Calu3 (cell line): ENCODE data around the gene ATP5F1E. TPM values are rescaled to one million over a fixed set of nuclear protein-coding genes. Genes with fewer than 3 reads are reported as not detected.

Experiments used
- Bru-seq: library from RNA; stranded (reverse); fragments of 400-500 nt; gene quantifications from one replicate; lab custom pipeline; 2021; lab: Mats Ljungman, UMichigan
- BruChase-seq, 2 experiments: library from RNA; stranded (reverse); fragments of 400-500 nt; gene quantifications; one replicate each; lab custom pipeline; 2021; lab: Mats Ljungman, UMichigan
- BruUV-seq: library from RNA; stranded (reverse); fragments of 400-500 nt; replicated peaks from 2 replicates; lab custom pipeline; 2021; lab: Mats Ljungman, UMichigan
- CTCF ChIA-PET: fragments of 300-600 bp; sonication (Branson Sonifier 250); formaldehyde crosslinking; loops from one replicate; lab custom pipeline; 2022; ENCODE audit warnings: antibody characterized with exemption; lab: Charles Lee
- DNase-seq: peaks from one replicate; pipeline ENCODE4 v3.0.0; 2022
- H3K27ac Mint-ChIP-seq: one replicate; pipeline ENCODE4 v1.8.0; 2022; ENCODE audit warnings: mixed read lengths; ENCODE audit not compliant: unreplicated experiment
- H3K27me3 Mint-ChIP-seq: one replicate; pipeline ENCODE4 v1.8.0; 2022; ENCODE audit warnings: mixed read lengths; ENCODE audit not compliant: unreplicated experiment
- H3K36me3 Mint-ChIP-seq: one replicate; pipeline ENCODE4 v1.8.0; 2022; ENCODE audit warnings: mild to moderate bottlenecking, moderate library complexity, mixed read lengths; ENCODE audit not compliant: insufficient read depth, unreplicated experiment
- H3K4me1 Mint-ChIP-seq: one replicate; pipeline ENCODE4 v1.8.0; 2022; ENCODE audit warnings: mild to moderate bottlenecking, low read depth, mixed read lengths; ENCODE audit not compliant: unreplicated experiment
- H3K4me3 Mint-ChIP-seq: one replicate; pipeline ENCODE4 v1.8.0; 2022; ENCODE audit warnings: mild to moderate bottlenecking, low read depth, moderate library complexity, mixed read lengths; ENCODE audit not compliant: unreplicated experiment
- H3K9me3 Mint-ChIP-seq: one replicate; pipeline ENCODE4 v1.8.0; 2022; ENCODE audit warnings: low read depth, mixed read lengths; ENCODE audit not compliant: unreplicated experiment
- intact Hi-C: fragments of 100-400 bp; cut with micrococcal nuclease; formaldehyde crosslinking; loops from one replicate; pipeline ENCODE4 v1.10.0; 2022; ENCODE audit not compliant: unreplicated experiment
- long read RNA-seq: library from polyadenylated mRNA; stranded (forward); transcript quantifications from one replicate; pipeline ENCODE4 v2.0.0, GENCODE V29; 2022
- total RNA-seq: library from RNA; stranded (reverse); gene quantifications from 2 replicates; pipeline ENCODE4 v1.2.3, GENCODE V29; 2022
- TF ChIP-seq, protein P1 (sequence below): fragments of 200-600 bp; IDR thresholded peaks from one replicate; pipeline ENCODE4 v1.8.0; 2022; ENCODE audit warnings: antibody characterized with exemption; ENCODE audit not compliant: unreplicated experiment

ATP5F1E gene
- total RNA-seq, result 108 and 116 TPM in 2 replicates
- percentile 94 among the genes with signal in this experiment for Bru-seq, nascent RNA
- percentile 76 among the genes with signal in this experiment for BruChase-seq, experiment 1, labeled RNA remaining after a 6-hour chase
- percentile 70 among the genes with signal in this experiment for BruChase-seq, experiment 2, labeled RNA remaining after a 2-hour chase
- long read RNA-seq, transcript ATP5F1E-201 (3 exons, 3,665 nt), result major isoform, 1,624 of 1,658 reads
- long read RNA-seq, partial matches to known transcripts, result 4 of 1,658 reads
- long read RNA-seq, other reads (novel, unspliced or antisense), result 29 of 1,658 reads

DNA sequence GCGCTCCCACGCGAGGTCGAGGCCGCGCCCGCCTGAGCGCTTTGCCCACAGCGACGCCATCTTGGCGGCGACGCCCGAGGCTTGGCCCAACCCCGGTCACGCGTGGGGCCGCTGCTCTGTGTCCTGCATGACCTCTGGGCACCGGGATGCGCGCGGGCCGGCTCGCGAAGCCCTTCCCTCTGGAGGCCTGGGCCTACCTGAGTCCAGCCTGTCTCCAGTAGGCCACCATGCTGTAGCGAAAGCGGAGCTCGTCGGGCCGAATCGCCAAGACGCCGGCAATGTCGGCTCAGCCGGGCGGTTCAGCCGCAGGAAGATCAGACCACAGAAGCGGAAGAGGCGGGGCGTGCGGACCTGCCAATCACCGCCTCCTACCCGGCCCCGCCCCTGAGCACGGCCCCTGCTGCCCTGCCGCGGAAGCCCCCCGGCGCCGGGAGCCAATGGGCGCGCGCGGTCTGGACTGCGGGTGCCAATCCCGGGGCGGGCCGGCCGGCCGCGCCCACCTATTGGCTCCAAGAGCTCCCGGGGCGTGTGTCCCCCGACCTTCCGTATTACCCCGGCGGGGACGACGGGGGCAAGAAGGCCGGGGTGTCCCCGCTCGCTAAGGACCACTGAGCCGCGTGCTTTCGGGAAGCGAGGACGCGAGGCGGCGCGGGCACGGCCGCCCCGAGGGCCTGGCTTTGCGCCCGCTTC, at the start of gene ATP5F1E:
ATP5F1E (minus strand) TSS at position 313 of the 690 bp plus-strand sequence; CDS start at position 229, 84 bp downstream.
- Mint-ChIP-seq H3K4me3 (peak within 1 kb of the TSS; percentile 95), H3K36me3 (peaks cover 91% of the 10 kb centered on the region), H3K27me3 (no peaks in the 10 kb centered on the region), H3K27ac (peak within 1 kb of the TSS; percentile 91), H3K9me3 (no peaks in the 10 kb centered on the region), H3K4me1 (peaks cover 50% of the 10 kb centered on the region)
- no TSS peak for BruUV-seq
- CTCF ChIA-PET, result interaction anchor here (0.6 to 2.5 kb wide), 8 partner anchors 10 to 168 kb away, joined by 3 to 11 read pairs (median 3); no protein-coding TSS in a partner anchor
- TF ChIP-seq, protein P1, sequence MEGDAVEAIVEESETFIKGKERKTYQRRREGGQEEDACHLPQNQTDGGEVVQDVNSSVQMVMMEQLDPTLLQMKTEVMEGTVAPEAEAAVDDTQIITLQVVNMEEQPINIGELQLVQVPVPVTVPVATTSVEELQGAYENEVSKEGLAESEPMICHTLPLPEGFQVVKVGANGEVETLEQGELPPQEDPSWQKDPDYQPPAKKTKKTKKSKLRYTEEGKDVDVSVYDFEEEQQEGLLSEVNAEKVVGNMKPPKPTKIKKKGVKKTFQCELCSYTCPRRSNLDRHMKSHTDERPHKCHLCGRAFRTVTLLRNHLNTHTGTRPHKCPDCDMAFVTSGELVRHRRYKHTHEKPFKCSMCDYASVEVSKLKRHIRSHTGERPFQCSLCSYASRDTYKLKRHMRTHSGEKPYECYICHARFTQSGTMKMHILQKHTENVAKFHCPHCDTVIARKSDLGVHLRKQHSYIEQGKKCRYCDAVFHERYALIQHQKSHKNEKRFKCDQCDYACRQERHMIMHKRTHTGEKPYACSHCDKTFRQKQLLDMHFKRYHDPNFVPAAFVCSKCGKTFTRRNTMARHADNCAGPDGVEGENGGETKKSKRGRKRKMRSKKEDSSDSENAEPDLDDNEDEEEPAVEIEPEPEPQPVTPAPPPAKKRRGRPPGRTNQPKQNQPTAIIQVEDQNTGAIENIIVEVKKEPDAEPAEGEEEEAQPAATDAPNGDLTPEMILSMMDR, result no peak
- DNase-seq, result peak; percentile 100
- intact Hi-C loops, result loop anchor here (5.0 kb wide), 2 partner anchors 50 to 160 kb away; partner anchors contain the start of gene NELFCD

DNA sequence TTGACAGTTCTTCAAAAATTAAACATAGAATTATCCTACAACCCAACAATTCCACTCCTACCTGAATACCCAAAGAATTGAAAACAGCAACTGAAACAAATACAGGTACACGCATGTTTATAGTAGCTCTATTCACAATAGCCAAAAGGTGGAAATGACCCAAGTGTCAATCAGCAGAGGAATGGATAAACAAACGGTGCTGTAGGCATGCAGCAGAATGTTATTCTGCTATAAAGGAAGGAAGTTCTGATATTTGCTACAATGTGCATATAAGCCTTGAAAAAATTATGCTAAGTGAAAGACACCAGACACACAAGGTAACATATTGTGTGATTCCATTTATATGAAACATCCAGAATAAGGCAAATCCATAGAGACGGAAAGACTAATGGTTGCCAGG, 48.9 kb upstream of the ATP5F1E start:
- TF ChIP-seq, protein P1, result no peak
- H3K36me3 Mint-ChIP-seq, result no peaks in the 10 kb centered on the region
- no peak overlapping the region for H3K4me3 Mint-ChIP-seq
- no TSS peak for BruUV-seq
- H3K4me1 Mint-ChIP-seq, result no peaks in the 10 kb centered on the region
- CTCF ChIA-PET, result no interaction called here
- peaks cover 93% of the 10 kb centered on the region for H3K27me3 Mint-ChIP-seq
- no peak for DNase-seq
- intact Hi-C loops, result no loop called here
- H3K9me3 Mint-ChIP-seq, result no peaks in the 10 kb centered on the region
- no peak overlapping the region for H3K27ac Mint-ChIP-seq

DNA sequence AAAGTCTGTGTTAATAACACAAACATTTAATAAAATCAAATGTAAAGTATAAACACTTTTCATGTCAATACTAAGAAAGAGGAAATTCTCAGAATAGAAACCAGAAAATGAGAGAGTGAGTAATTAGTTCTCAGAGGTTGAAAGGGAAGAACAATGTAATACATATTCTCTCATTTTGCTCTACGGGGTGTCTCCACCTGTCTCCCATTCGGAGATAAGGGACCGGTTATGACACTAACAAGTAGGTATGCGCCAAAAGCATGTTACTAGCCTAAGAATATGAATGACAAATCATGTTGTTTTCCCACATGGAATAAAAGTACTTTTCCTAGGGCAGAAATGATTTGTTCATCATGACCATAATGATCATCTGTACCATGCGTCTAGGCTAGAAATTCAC, 46.1 kb upstream of the ATP5F1E start:
- H3K27me3 Mint-ChIP-seq, result peaks cover 93% of the 10 kb centered on the region
- H3K36me3 Mint-ChIP-seq, result no peaks in the 10 kb centered on the region
- no TSS peak for BruUV-seq
- no peak overlapping the region for H3K4me3 Mint-ChIP-seq
- intact Hi-C loops, result no loop called here
- H3K9me3 Mint-ChIP-seq, result no peaks in the 10 kb centered on the region
- no peak overlapping the region for H3K27ac Mint-ChIP-seq
- H3K4me1 Mint-ChIP-seq, result no peaks in the 10 kb centered on the region
- CTCF ChIA-PET, result no interaction called here
- TF ChIP-seq, protein P1, result no peak
- no peak for DNase-seq

DNA sequence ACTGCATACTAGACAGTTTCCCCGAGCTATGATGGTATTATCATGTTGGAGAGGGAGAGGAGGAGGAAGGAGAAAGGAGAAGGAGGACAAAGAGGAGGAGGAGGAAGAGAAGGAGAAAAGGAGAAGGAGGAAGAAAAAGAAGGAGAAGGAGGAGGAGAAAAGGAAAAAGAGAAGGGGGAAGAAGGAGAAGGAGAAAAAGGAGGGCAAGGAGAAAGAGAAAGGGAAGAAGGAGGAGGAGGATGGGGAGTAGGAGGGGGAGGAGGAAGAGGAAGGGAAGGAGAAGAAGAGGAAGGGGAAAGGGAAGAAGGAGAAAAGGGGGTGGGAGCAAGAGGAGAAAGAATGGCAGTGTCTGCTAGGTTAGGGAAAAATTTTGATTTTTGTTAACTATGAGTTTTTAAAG, 45.6 kb upstream of the ATP5F1E start:
- H3K9me3 Mint-ChIP-seq, result no peaks in the 10 kb centered on the region
- BruUV-seq, result no TSS peak
- TF ChIP-seq, protein P1, result no peak
- intact Hi-C loops, result no loop called here
- H3K4me3 Mint-ChIP-seq, result no peak overlapping the region
- H3K27ac Mint-ChIP-seq, result no peak overlapping the region
- CTCF ChIA-PET, result interaction anchor here (0.7 kb wide), 1 partner anchor 10 kb away, joined by 5 read pairs; no protein-coding TSS in a partner anchor
- H3K36me3 Mint-ChIP-seq, result no peaks in the 10 kb centered on the region
- peaks cover 93% of the 10 kb centered on the region for H3K27me3 Mint-ChIP-seq
- no peak for DNase-seq
- H3K4me1 Mint-ChIP-seq, result no peaks in the 10 kb centered on the region
